NCI-H2196 treated with DMSO at 0.1 percent for 48 hours (cell line): ENCODE measurements around the gene PFN3.
A peak's percentile ranks its signal among the peaks of the same experiment; 100 is the strongest.
"Not testable (repeated sequence)": the region's sequence is repeated elsewhere in the genome, so short reads cannot be mapped to it uniquely, and the experiment has no call there.

ENCODE experiments used
- DNase-seq: peaks from one replicate; lab custom pipeline; 2025; ENCODE audit not compliant: unreplicated experiment; lab: John Stamatoyannopoulos, UW

The PFN3 gene

DNA sequence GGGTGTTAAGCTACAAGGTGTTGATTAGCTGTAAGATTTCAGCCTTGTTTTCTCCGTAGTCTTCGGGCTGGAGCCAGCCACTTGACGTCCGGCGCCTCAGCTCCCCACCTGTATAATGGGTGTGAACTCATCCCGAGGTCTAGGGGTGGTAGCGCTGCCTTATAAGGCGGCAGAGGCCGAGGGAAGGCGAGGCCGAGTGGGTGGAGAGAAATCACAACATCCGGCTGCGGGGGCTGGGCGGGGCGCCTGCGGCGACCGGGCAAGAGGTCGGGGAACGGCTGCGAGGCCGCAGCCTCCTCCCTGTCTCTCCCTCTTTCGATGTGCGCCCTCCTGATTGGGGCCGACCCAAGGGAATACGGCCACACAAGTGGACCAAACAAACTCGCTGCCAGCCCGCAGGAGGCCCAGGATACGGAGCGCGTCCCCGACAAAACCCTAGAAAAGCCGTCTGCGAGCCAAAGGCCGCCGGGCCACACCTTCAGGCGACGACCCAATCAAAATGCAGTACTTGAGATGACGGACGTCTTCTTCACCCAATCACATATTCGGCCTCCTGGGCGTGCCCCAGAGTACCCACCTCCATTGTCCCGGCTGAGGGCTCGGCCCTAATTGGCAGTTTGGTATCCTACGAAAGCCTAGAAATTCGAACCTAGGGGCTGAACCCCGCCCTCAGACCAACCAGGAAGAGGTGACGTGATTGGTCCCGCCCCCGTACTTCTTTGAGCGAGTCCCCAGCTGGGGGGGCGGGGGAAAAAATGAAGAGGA, 25.5 kb upstream of the PFN3 start:
- DNase-seq, result peak; percentile 99

GRCh38 chr5:177425196-177425800, 24.8 kb upstream of the PFN3 start:
- no peak for DNase-seq

GRCh38 chr5:177423671-177424070, 23.2 kb upstream of the PFN3 start:
- DNase-seq, result no peak

DNA sequence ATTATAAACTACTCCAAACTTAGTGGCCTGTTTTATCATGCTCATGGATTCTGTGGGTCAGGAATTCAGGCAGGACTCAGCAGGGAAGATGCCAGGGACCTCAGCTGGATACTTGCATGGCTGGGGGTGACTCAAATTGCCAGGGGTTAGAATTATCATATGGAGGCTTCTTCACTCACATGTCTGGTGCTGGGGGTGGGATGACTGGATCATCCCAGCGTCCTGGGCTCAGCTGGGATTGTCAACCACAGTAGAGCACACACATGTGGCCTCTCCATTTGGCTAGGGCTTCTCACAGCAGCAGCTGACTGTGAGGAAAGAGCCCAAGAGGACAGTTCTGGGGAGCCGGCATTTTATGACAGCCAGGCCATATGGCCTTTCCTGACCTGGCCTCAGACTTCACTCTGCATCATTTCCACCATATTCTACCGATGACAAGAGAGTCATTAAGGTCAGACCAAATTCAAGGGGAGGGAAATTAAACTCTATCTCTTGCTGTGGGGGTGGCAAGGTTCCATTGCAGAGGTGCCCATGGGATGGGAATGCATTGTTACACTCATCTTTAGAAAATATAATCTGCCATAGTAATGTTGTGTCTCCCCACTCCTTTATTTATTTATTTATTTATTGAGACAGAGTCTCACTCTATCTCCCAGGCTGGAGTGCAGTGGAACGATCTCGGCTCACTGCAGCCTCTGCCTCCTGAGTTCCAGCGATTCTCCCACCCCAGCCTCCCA, 20.8 kb upstream of the PFN3 start:
- DNase-seq, result no peak

DNA sequence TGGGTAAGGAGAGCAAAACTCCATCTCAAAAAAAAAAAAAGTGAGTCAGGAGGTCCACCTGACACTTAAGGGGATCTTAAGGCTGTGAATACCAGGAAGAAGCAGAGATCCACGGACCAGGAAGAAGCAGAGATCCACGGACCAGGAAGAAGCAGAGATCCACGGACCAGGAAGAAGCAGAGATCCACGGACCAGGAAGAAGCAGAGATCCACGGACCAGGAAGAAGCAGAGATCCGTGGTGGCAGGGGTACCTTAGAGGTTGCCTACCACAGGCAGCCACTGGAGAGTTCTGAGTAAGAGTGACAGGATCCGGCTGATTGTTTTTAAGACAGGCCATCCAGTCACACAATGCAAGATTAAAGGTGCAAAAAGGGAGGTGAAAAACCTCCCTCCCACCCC, 20.0 kb upstream of the PFN3 start:
- not testable (repeated sequence) for DNase-seq

GRCh38 chr5:177419046-177419445, 18.6 kb upstream of the PFN3 start:
- DNase-seq, result no peak

DNA sequence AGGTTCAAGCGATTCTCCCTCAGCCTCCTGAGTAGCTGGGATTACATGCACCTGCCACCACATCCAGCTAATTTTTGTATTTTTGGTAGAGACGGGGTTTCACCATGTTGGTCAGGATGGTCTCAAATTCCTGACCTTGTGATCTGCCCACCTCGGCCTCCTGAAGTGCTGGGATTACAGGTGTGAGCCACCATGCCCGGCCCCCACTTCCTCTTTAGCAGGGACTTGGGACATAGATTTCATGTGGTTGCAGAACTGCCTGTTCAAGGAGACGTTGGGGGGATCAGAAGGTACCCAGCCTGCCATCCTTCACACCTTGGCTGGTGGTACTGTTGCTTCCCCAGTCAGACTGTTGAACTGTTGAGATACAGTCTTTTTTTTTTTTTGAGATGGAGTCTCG, 16.6 kb upstream of the PFN3 start:
- DNase-seq, result not testable (repeated sequence)

DNA sequence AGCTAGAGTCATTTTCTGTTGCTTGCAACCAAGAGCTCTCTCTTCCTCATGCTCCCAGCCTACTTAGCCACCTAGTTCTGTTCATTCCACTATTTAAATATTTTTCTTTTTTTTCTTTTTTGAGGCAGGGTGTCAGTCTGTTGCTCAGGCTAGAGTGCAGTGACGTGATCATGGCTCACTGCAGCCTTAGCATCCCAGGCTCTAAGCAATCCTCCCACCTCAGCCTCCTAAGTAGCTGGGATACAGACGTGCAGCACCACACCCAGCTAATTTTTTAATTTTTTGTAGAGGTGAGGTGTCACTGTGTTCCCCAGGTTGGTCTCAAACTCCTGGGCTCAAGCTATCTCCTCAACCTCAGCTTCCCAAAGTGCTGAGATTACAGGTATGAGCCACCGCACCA, 14.0 kb upstream of the PFN3 start:
- DNase-seq, result no peak

- no peak for DNase-seq
Observed at GRCh38 chr5:177412603-177413233, 12.3 kb upstream of the PFN3 start.

- no peak for DNase-seq
Observed at GRCh38 chr5:177410575-177410974, 10.1 kb upstream of the PFN3 start.

GRCh38 chr5:177409043-177409801, 8.8 kb upstream of the PFN3 start, which contains the start of gene F12:
TSS of gene F12 (minus strand) at chr5:177409564. CDS start at chr5:177409527, 37 bp downstream.
- no peak for DNase-seq

DNA sequence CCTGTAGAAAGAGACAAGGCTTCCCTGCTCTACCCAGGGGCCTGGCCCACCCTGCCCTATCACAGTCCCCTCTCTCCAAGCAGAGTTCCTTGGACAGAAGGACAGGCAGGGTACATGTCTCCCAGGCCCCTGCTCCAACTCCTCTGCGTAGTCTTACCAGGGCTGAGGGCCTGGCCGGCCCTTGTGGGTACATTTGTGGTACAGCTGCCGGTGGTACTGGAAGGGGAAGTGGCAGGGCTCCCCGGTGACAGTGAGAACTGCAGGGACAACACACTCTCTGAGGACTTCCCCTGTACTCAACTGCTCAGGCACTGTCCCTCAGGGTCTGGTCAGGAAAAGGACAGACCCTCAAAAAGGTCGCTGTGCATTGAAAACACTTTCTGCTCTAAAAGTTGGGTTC, 5.3 kb upstream of the PFN3 start:
- no peak for DNase-seq

GRCh38 chr5:177405312-177405711, 4.9 kb upstream of the PFN3 start:
- DNase-seq, result no peak

- DNase-seq, result no peak
Observed at GRCh38 chr5:177404641-177405179, 4.2 kb upstream of the PFN3 start.

GRCh38 chr5:177403792-177404640, 3.6 kb upstream of the PFN3 start:
- peak; percentile 51 for DNase-seq

GRCh38 chr5:177403102-177403791, 2.8 kb upstream of the PFN3 start:
- no peak for DNase-seq

DNA sequence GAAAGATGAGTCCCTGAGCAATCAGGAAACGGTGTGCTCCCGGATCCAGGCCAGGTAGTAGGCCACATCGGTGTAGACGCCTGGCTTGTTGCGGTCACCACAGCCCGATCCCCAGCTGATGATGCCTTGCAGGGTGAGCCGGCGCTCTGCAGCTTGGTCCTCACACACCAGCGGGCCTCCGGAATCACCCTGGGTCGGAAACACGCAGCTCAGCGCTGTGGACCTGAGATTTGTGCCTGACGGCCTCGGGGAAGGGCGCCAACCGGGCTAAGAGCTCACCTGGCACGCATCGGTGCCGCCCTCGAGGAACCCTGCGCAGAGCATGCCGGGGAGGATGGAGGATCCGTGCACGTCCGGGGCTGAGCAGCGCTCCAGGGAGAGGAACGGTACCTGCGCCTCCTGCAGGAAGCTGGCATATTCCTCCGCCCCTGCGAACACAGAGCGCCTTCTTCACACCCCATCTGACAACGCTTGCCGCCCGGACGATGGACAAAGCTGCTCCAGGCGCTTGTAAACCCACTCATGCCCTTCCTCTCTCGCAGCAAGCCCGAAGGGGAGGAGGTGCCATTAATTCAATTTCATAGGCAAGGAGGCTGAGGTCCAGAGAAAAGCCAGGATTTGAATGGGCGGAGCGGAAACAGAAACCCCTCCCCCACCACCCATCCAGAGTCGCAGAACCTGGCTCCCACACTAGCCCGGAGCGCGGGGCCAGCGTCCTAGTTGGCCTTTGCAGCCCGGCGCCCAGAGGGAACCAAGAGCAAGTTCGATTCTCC, 2.0 kb upstream of the PFN3 start:
- DNase-seq, result peak; percentile 85

- no peak for DNase-seq
Observed at GRCh38 chr5:177397875-177398390, 2.5 kb downstream of the PFN3 start.
